Body of pancreas (tissue), 4 donors: Measurements from ENCODE around the gene C11orf24. TPM values are rescaled to one million over a fixed set of nuclear protein-coding genes. Genes with fewer than 3 reads are reported as not detected.
A peak's percentile ranks its signal among the peaks of the same experiment; 100 is the strongest.

Source experiments
- ATAC-seq: fragments of 150-250 bp; one replicate; pipeline ENCODE4 v1.9.1; 2016
- DNase-seq, 4 donors: peaks; one replicate each; pipeline ENCODE4 v3.0.0-alpha.2; 2019
- H3K27ac ChIP-seq, 4 donors: fragments of 200-600 bp; sonication (generic); 1 replicate in 3 of 4; 2 replicates in 1 of 4; pipeline versions ENCODE4 v1.5.1 to v1.6.1; 2016 to 2019; ENCODE audit warnings: mild to moderate bottlenecking in 1 of 4, mixed read lengths in 1 of 4, moderate library complexity in 1 of 4
- H3K27me3 ChIP-seq, 2 donors: fragments of 200-600 bp; sonication (generic); one replicate each; pipeline ENCODE4 v1.6.0; 2016; ENCODE audit warnings: mild to moderate bottlenecking in 1 of 2
- H3K36me3 ChIP-seq, 2 donors: fragments of 200-600 bp; sonication (generic); replicated peaks in 1 of 2; 2 replicates each; pipeline ENCODE4 v1.5.1; 2016; ENCODE audit warnings: low read depth in 2 of 2; ENCODE audit not compliant: insufficient read depth in 1 of 2
- H3K4me1 ChIP-seq: fragments of 200-600 bp; sonication (generic); one replicate; pipeline ENCODE4 v1.6.0; 2016
- H3K4me3 ChIP-seq, 2 donors: fragments of 200-600 bp; sonication (generic); 1 replicate in 1 of 2; 2 replicates in 1 of 2; pipeline ENCODE4 v1.5.1; 2016 to 2019
- H3K9me3 ChIP-seq, 3 donors: fragments of 200-600 bp; sonication (generic); 1 replicate in 2 of 3; 2 replicates in 1 of 3; pipeline ENCODE4 v1.5.1; 2016
- CTCF ChIP-seq, 7 experiments: fragments of 450-650 bp in 4 of 7; fragments of 200-600 bp in 3 of 7; sonication (generic) in 3 of 7; IDR thresholded peaks; one replicate each; pipeline ENCODE4 v1.5.1; 2016 to 2019; ENCODE audit warnings: antibody characterized with exemption in 7 of 7
- POLR2A ChIP-seq, 3 donors: fragments of 450-650 bp; IDR thresholded peaks; one replicate each; pipeline ENCODE4 v1.6.1; 2016; ENCODE audit warnings: antibody characterized with exemption in 3 of 3, mild to moderate bottlenecking in 2 of 3
- WGBS, 2 donors: methylation state at CpG; one replicate each; pipeline ENCODE4 v1.1.5; 2017; 5-methylcytosine and 5-hydroxymethylcytosine counted together
- intact Hi-C: fragments of 100-400 bp; cut with DNase I; formaldehyde crosslinking; loops from one replicate; pipeline ENCODE4 v1.15.1; 2023
- total RNA-seq, 2 donors: library from RNA; depleted of rRNA; stranded (reverse); fragments of >200 nt; gene quantifications; one replicate each; pipeline ENCODE4 v1.1.0, GENCODE V29; 2016

The C11orf24 gene
- total RNA-seq, 2 donors from 2014 or later = 8.2 to 14.3 TPM

GRCh38 chr11:68298659-68299516 lies 27.1 kb upstream of the C11orf24 start:
- DNase-seq (no peak), ATAC-seq (no peak)
- H3K27ac ChIP-seq = peak overlapping the region; percentile 46 to 92 (median 76)
- TF ChIP-seq CTCF (IDR thresholded peaks at IDR 0.05) = no peak
- no peak for TF ChIP-seq POLR2A (IDR thresholded peaks at IDR 0.05)
- intact Hi-C loops = loop anchor here (5.0 kb wide), 1 partner anchor 42 kb away; no protein-coding TSS in a partner anchor
- 72 to 74% methylated on average over 15 of the region's 15 CpGs for WGBS, 2 donors
- H3K4me1 ChIP-seq = peaks cover 19% of the 10 kb centered on the region
- no peaks in the 10 kb centered on the region for H3K9me3 ChIP-seq
- no peak overlapping the region for H3K4me3 ChIP-seq
- H3K36me3 ChIP-seq = no peaks in the 10 kb centered on the region
- H3K27me3 ChIP-seq = no peaks in the 10 kb centered on the region

GRCh38 chr11:68297812-68298658 lies 26.3 kb upstream of the C11orf24 start:
- peak; percentile 92 for ATAC-seq
- DNase-seq = peak; percentile 81 to 85 (median 84)
- Histone ChIP-seq H3K27me3 (no peaks in the 10 kb centered on the region), H3K4me1 (peaks cover 19% of the 10 kb centered on the region), H3K27ac (peak overlapping the region; percentile 46 to 92 (median 76)), H3K36me3 (no peaks in the 10 kb centered on the region), H3K9me3 (no peaks in the 10 kb centered on the region), H3K4me3 (no peak overlapping the region)
- 6 to 11% methylated on average over 14 to 40 of the region's 40 CpGs for WGBS, 2 donors
- intact Hi-C loops = loop anchor here (5.0 kb wide), 1 partner anchor 41 kb away; no protein-coding TSS in a partner anchor
- TF ChIP-seq POLR2A (IDR thresholded peaks at IDR 0.05) (peak in 2 of 3 donors; percentile 41 to 55), CTCF (IDR thresholded peaks at IDR 0.05) (peak; percentile 96 to 100 (median 98))

DNA sequence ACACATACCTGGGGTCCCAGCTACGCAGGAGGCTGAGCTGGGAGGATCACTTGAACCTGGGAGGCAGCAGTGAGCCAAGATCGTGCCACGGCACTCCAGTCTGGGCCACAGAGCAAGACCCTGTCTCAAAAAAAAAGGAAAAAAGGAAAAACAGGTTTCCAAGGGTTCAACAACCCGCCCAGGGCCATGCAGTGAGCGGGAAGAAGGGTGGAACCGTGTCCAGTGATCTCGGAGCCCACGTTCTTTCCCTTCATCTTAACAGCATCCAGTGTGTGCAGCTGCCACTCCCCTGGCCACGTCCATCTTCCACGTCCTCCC lies 25.7 kb upstream of the C11orf24 start:
- ATAC-seq = no peak
- no peak for TF ChIP-seq POLR2A (IDR thresholded peaks at IDR 0.05)
- no peak for TF ChIP-seq CTCF (IDR thresholded peaks at IDR 0.05)
- Histone ChIP-seq H3K27ac (peak overlapping the region in 3 of 4 donors; percentile 74 to 92 (median 77)), H3K4me1 (peaks cover 19% of the 10 kb centered on the region), H3K4me3 (no peak overlapping the region), H3K36me3 (no peaks in the 10 kb centered on the region), H3K27me3 (no peaks in the 10 kb centered on the region), H3K9me3 (no peaks in the 10 kb centered on the region)
- WGBS, 2 donors = 32 to 37% methylated on average over 10 of the region's 10 CpGs
- intact Hi-C loops = loop anchor here (5.0 kb wide), 1 partner anchor 40 kb away; no protein-coding TSS in a partner anchor
- no peak for DNase-seq

DNA sequence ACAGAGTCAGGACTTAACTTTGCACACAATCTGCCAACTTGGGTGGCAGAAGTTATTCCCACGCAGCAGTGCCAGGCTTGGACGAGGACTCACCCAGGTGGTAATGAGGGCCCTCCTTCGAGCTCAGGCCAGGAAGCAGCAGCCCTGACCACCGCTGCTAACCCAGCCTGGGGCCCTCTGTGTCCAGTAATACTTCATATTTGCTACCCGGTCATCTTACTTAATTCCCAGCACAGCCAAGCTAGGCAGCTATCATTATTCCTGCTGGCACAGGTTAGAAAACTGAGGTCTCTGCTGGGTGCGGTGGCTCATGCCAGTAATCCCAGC lies 25.2 kb upstream of the C11orf24 start:
- H3K9me3 ChIP-seq = no peaks in the 10 kb centered on the region
- H3K27ac ChIP-seq = no peak overlapping the region
- no peaks in the 10 kb centered on the region for H3K27me3 ChIP-seq
- H3K4me1 ChIP-seq = peaks cover 19% of the 10 kb centered on the region
- 56 to 84% methylated on average over 2 to 6 of the region's 6 CpGs for WGBS, 2 donors
- H3K36me3 ChIP-seq = no peaks in the 10 kb centered on the region
- ATAC-seq = no peak
- intact Hi-C loops = loop anchor here (5.0 kb wide), 1 partner anchor 40 kb away; no protein-coding TSS in a partner anchor
- H3K4me3 ChIP-seq = no peak overlapping the region
- no peak for TF ChIP-seq POLR2A (IDR thresholded peaks at IDR 0.05)
- TF ChIP-seq CTCF (IDR thresholded peaks at IDR 0.05) = no peak
- DNase-seq = no peak
